ENCODE data around the gene SECTM1. TPM values are rescaled to one million over a fixed set of nuclear protein-coding genes. Genes with fewer than 3 reads are reported as not detected.
"Not testable (repeated sequence)": the region's sequence is repeated elsewhere in the genome, so short reads cannot be mapped to it uniquely, and the experiment has no call there.

SECTM1 gene
- total RNA-seq, 1 experiment from 2014 or later = not detected

DNA sequence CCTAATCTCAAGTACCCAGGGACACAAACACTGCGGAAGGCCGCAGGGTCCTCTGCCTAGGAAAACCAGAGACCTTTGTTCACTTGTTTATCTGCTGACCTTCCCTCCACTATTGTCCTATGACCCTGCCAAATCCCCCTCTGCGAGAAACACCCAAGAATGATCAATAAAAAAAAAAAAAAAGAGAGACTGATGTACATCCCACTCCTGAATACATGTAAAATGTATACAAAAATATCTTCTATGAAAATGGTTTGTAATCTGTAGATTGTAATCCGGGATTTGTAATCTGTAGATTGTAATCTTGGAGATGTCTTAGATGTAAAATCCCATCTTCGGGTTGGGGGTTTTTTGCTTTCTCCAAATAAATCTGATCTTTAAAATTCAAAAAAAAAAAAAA, 43.7 kb upstream of the SECTM1 start:
- H3K4me1 ChIP-seq (ENCODE audit: low read length); H2AFZ ChIP-seq (ENCODE audit: low read length); H3K27ac ChIP-seq (ENCODE audit: low read length); H3K4me3 ChIP-seq (ENCODE audit: low read length); DNase-seq; H3K36me3 ChIP-seq (ENCODE audit: insufficient read depth, low read length); H3K27me3 ChIP-seq (ENCODE audit: low read length); H3K9ac ChIP-seq (ENCODE audit: low read length); H4K20me1 ChIP-seq (ENCODE audit: insufficient read depth, low read depth, low read length); H3K4me2 ChIP-seq (ENCODE audit: low read depth, low read length, poor library complexity, severe bottlenecking); H3K9me2 ChIP-seq (replicated peaks; ENCODE audit: insufficient read depth, low read length); H3K79me2 ChIP-seq (ENCODE audit: low read length); H3K9me3 ChIP-seq (ENCODE audit: low read length): not testable (repeated sequence)

DNA sequence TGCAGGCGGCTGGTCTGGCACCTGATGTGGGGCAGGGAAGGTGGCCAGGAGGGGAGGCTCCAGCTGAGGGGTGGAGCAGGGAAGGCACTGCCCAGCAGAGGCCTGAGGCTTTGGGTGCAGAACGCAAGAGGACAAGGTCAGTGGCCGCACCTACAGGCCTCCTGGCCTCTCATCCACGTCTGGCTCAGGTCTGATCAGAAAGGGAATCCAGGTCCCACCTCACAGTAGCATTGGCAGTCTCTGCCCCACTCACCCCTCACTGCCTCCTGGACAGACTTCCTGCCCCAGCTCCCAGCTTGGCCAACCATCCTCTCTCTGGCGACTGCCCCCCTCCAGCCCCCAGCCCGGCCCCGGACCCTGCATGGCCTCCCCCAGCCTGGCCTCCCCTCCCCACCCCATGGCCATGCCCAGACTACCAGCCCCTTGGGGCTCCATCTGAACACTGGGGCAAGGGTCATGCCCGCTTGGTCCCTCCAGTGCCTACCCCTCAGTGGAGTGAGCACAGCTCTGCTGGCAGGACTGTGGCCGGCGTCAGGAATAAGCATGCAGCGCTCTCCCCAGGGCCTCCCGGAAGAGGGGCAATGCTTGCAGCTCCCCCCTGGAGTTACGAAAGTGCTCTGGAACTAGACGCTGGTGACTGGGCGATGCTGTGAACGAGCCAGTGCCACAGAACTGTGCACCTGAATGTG, 42.6 kb upstream of the SECTM1 start:
- no peaks in the 10 kb centered on the region for H3K79me2 ChIP-seq (ENCODE audit: low read length)
- no peaks in the 10 kb centered on the region for H3K4me1 ChIP-seq (ENCODE audit: low read length)
- no peaks in the 10 kb centered on the region for H4K20me1 ChIP-seq (ENCODE audit: insufficient read depth, low read depth, low read length)
- H3K9me2 ChIP-seq (replicated peaks; ENCODE audit: insufficient read depth, low read length) = no peaks in the 10 kb centered on the region
- H3K27ac ChIP-seq (ENCODE audit: low read length) = no peak overlapping the region
- H3K9me3 ChIP-seq (ENCODE audit: low read length) = no peaks in the 10 kb centered on the region
- H3K36me3 ChIP-seq (ENCODE audit: insufficient read depth, low read length) = no peaks in the 10 kb centered on the region
- no peaks in the 10 kb centered on the region for H3K27me3 ChIP-seq (ENCODE audit: low read length)
- no peak overlapping the region for H3K4me3 ChIP-seq (ENCODE audit: low read length)
- H2AFZ ChIP-seq (ENCODE audit: low read length) = no peak overlapping the region
- H3K9ac ChIP-seq (ENCODE audit: low read length) = no peak overlapping the region
- no peak for DNase-seq
- no peak overlapping the region for H3K4me2 ChIP-seq (ENCODE audit: low read depth, low read length, poor library complexity, severe bottlenecking)

DNA sequence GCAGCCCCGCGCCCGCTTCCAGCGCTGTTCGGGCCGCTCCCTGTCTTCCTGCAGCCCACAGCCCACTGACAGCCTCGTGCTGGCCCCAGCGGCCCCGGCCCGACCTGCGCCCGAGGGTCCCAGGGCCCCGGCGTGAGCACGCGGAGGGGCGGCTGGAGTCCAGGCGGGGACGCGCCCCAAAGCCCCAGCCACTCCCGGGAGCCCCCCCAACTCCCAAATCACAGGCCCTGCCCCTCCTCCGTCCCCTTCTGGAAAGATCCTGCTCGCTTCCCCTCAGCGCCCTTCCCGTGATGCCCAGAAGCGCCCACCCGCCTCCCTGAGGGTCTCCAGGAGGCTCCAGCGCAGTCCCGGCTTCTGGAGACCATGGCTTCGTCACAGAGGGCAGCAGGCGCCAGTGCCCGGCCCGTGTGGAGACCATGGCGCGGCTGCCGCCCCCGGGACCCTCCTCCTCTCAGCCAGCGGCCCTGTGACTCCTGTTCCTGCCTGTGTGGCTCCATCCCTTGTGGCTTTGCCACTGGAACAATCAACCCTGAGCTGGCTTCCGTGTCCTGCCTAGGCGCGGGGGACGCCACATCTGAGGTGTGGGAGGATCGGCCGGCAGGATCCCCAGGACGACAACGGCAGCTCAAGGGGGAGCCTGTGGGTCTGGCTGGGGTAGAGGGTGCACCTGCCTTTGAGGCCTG, 41.9 kb upstream of the SECTM1 start:
- no peak overlapping the region for H3K9ac ChIP-seq (ENCODE audit: low read length)
- no peaks in the 10 kb centered on the region for H3K9me3 ChIP-seq (ENCODE audit: low read length)
- H3K27me3 ChIP-seq (ENCODE audit: low read length) = no peaks in the 10 kb centered on the region
- H3K9me2 ChIP-seq (replicated peaks; ENCODE audit: insufficient read depth, low read length) = no peaks in the 10 kb centered on the region
- H3K79me2 ChIP-seq (ENCODE audit: low read length) = no peaks in the 10 kb centered on the region
- no peak overlapping the region for H3K4me2 ChIP-seq (ENCODE audit: low read depth, low read length, poor library complexity, severe bottlenecking)
- H3K27ac ChIP-seq (ENCODE audit: low read length) = no peak overlapping the region
- no peaks in the 10 kb centered on the region for H3K36me3 ChIP-seq (ENCODE audit: insufficient read depth, low read length)
- H3K4me1 ChIP-seq (ENCODE audit: low read length) = no peaks in the 10 kb centered on the region
- H3K4me3 ChIP-seq (ENCODE audit: low read length) = no peak overlapping the region
- DNase-seq = no peak
- H4K20me1 ChIP-seq (ENCODE audit: insufficient read depth, low read depth, low read length) = no peaks in the 10 kb centered on the region
- H2AFZ ChIP-seq (ENCODE audit: low read length) = no peak overlapping the region

- no peak overlapping the region for H3K9ac ChIP-seq (ENCODE audit: low read length)
- no peaks in the 10 kb centered on the region for H3K27me3 ChIP-seq (ENCODE audit: low read length)
- no peaks in the 10 kb centered on the region for H4K20me1 ChIP-seq (ENCODE audit: insufficient read depth, low read depth, low read length)
- H3K4me2 ChIP-seq (ENCODE audit: low read depth, low read length, poor library complexity, severe bottlenecking) = no peak overlapping the region
- no peak for DNase-seq
- no peaks in the 10 kb centered on the region for H3K4me1 ChIP-seq (ENCODE audit: low read length)
- no peak overlapping the region for H3K4me3 ChIP-seq (ENCODE audit: low read length)
- H3K79me2 ChIP-seq (ENCODE audit: low read length) = no peaks in the 10 kb centered on the region
- no peaks in the 10 kb centered on the region for H3K36me3 ChIP-seq (ENCODE audit: insufficient read depth, low read length)
- no peak overlapping the region for H3K27ac ChIP-seq (ENCODE audit: low read length)
- no peaks in the 10 kb centered on the region for H3K9me2 ChIP-seq (replicated peaks; ENCODE audit: insufficient read depth, low read length)
- H2AFZ ChIP-seq (ENCODE audit: low read length) = no peak overlapping the region
- H3K9me3 ChIP-seq (ENCODE audit: low read length) = no peaks in the 10 kb centered on the region
Observed at GRCh38 chr17:82374626-82375331, 41.2 kb upstream of the SECTM1 start.

- H2AFZ ChIP-seq (ENCODE audit: low read length) = no peak overlapping the region
- no peak overlapping the region for H3K27ac ChIP-seq (ENCODE audit: low read length)
- no peaks in the 10 kb centered on the region for H4K20me1 ChIP-seq (ENCODE audit: insufficient read depth, low read depth, low read length)
- no peak overlapping the region for H3K9ac ChIP-seq (ENCODE audit: low read length)
- no peak overlapping the region for H3K4me3 ChIP-seq (ENCODE audit: low read length)
- no peaks in the 10 kb centered on the region for H3K36me3 ChIP-seq (ENCODE audit: insufficient read depth, low read length)
- H3K4me1 ChIP-seq (ENCODE audit: low read length) = no peaks in the 10 kb centered on the region
- H3K4me2 ChIP-seq (ENCODE audit: low read depth, low read length, poor library complexity, severe bottlenecking) = no peak overlapping the region
- DNase-seq = no peak
- no peaks in the 10 kb centered on the region for H3K9me3 ChIP-seq (ENCODE audit: low read length)
- H3K79me2 ChIP-seq (ENCODE audit: low read length) = no peaks in the 10 kb centered on the region
- no peaks in the 10 kb centered on the region for H3K9me2 ChIP-seq (replicated peaks; ENCODE audit: insufficient read depth, low read length)
- no peaks in the 10 kb centered on the region for H3K27me3 ChIP-seq (ENCODE audit: low read length)
Observed at GRCh38 chr17:82373731-82374625, 40.4 kb upstream of the SECTM1 start.

DNA sequence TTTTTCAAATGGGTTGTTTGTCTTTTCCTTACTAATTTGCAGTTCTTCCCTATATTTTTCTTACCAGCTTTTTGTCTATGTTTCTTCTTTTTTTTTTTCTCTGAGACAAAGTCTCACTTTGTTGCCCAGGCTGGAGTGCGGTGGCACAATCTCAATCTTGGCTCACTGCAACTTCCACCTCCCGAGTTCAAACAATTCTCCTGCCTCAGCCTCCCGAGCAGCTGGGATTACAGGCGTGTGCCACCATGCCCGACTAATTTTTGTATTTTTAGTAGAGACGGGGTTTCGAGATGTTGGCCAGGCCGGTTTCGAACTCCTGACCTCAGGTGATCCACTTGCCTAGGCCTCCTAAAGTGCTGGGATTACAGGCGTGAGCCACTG, 39.5 kb upstream of the SECTM1 start:
- H3K9me3 ChIP-seq (ENCODE audit: low read length) = not testable (repeated sequence)

DNA sequence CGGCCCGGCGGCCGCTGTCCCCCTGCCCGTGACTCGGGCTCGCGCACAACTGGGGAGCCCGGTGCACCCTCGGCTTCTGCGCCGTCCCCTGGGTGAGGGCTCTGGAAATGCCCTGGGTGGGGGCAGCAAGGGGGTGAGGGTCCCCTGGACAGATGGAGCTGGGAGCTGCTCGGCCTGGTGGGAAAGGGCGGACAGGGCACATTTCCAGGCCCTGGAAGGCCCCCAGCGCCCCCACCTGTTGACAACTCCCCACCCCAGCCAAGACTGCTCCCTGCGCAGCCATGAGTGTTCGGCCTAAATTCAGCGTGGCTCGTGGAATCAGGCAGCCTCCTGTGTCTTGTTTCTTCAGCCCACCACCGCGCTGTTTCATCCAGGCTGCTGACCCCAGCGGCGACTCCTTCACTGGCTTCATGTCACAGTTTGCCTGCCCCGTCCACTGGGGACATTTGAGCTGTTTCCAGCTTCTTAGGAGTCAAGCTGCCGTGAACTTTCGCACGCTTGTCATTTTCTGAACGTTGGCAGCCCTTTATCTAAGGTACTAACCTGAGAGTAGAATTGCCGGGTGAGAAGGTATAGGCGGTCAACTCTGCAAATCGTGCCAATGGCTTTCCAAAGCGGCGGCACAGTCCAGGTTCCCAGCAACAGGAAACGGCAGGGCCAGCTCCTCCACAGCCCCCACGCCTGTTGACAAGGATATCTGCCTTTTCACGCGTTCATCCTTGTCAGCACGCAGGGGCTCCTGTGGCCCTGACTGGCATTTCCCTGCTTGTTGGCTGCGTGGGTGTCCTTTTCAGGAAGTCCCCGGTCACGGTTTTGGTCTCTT, 38.9 kb upstream of the SECTM1 start:
- Histone ChIP-seq H3K4me1 (ENCODE audit: low read length) (no peaks in the 10 kb centered on the region), H2AFZ (ENCODE audit: low read length) (no peak overlapping the region), H3K9me3 (ENCODE audit: low read length) (no peaks in the 10 kb centered on the region), H3K27ac (ENCODE audit: low read length) (no peak overlapping the region), H3K4me2 (ENCODE audit: low read depth, low read length, poor library complexity, severe bottlenecking) (no peak overlapping the region), H3K27me3 (ENCODE audit: low read length) (no peaks in the 10 kb centered on the region), H3K36me3 (ENCODE audit: insufficient read depth, low read length) (no peaks in the 10 kb centered on the region), H3K9me2 (replicated peaks; ENCODE audit: insufficient read depth, low read length) (no peaks in the 10 kb centered on the region), H3K4me3 (ENCODE audit: low read length) (no peak overlapping the region), H3K9ac (ENCODE audit: low read length) (no peak overlapping the region), H4K20me1 (ENCODE audit: insufficient read depth, low read depth, low read length) (no peaks in the 10 kb centered on the region), H3K79me2 (ENCODE audit: low read length) (no peaks in the 10 kb centered on the region)
- DNase-seq = no peak

More for the DNA sequence above, 39.5 kb upstream of the SECTM1 start:
- not testable (repeated sequence) for H3K9me2 ChIP-seq (replicated peaks; ENCODE audit: insufficient read depth, low read length); H3K27me3 ChIP-seq (ENCODE audit: low read length); H3K4me1 ChIP-seq (ENCODE audit: low read length); DNase-seq; H3K4me3 ChIP-seq (ENCODE audit: low read length); H3K27ac ChIP-seq (ENCODE audit: low read length); H2AFZ ChIP-seq (ENCODE audit: low read length); H3K36me3 ChIP-seq (ENCODE audit: insufficient read depth, low read length); H3K9ac ChIP-seq (ENCODE audit: low read length); H3K4me2 ChIP-seq (ENCODE audit: low read depth, low read length, poor library complexity, severe bottlenecking); H4K20me1 ChIP-seq (ENCODE audit: insufficient read depth, low read depth, low read length); H3K79me2 ChIP-seq (ENCODE audit: low read length)

Measured in Karpas-422 (cell line).